Kidney epithelial cell (primary cell): ENCODE data around the gene PANK4. TPM values are rescaled to one million over a fixed set of nuclear protein-coding genes. Genes with fewer than 3 reads are reported as not detected.

Source experiments
- DNase-seq: peaks from one replicate; pipeline ENCODE4 v3.0.0-alpha.2; 2010; ENCODE audit warnings: low read depth
- H3K27me3 ChIP-seq: 2 replicates; pipeline ENCODE4 v1.6.0; 2011; ENCODE audit warnings: low read length; ENCODE audit not compliant: control insufficient read depth, insufficient read depth
- H3K36me3 ChIP-seq: 2 replicates; pipeline ENCODE4 v1.5.1; 2011; ENCODE audit warnings: low read length; ENCODE audit not compliant: control insufficient read depth, insufficient read depth
- H3K4me3 ChIP-seq: 2 replicates; pipeline ENCODE4 v1.5.1; 2011; ENCODE audit warnings: low read depth, mild to moderate bottlenecking, control low read depth, low read length
- CTCF ChIP-seq: IDR thresholded peaks from 2 replicates; pipeline ENCODE4 v1.5.1; 2011; ENCODE audit warnings: mild to moderate bottlenecking, moderate library complexity, low read length, control low read depth, inconsistent platforms; ENCODE audit not compliant: insufficient read depth, poor library complexity, severe bottlenecking
- total RNA-seq: library from RNA; depleted of rRNA; stranded (reverse); fragments of >200 nt; gene quantifications from 2 replicates; pipeline ENCODE4 v1.2.3, GENCODE V29; 2015

PANK4 gene
- total RNA-seq, 1 donor from 2014 or later, result 28.9 TPM

- H3K36me3 ChIP-seq, result peaks cover 1% of the 10 kb centered on the region
- H3K27me3 ChIP-seq, result no peaks in the 10 kb centered on the region
- no peak overlapping the region for H3K4me3 ChIP-seq
- no peak for TF ChIP-seq CTCF
- no peak for DNase-seq
Observed at GRCh38 chr1:2520806-2521205, 5.6 kb downstream of the PANK4 start.

GRCh38 chr1:2520206-2520605 is 6.2 kb downstream of the PANK4 start:
- DNase-seq, result no peak
- no peak for TF ChIP-seq CTCF
- no peak overlapping the region for H3K4me3 ChIP-seq
- no peaks in the 10 kb centered on the region for H3K27me3 ChIP-seq
- peaks cover 1% of the 10 kb centered on the region for H3K36me3 ChIP-seq

- H3K27me3 ChIP-seq, result no peaks in the 10 kb centered on the region
- TF ChIP-seq CTCF, result no peak
- H3K36me3 ChIP-seq, result peaks cover 1% of the 10 kb centered on the region
- no peak for DNase-seq
- H3K4me3 ChIP-seq, result no peak overlapping the region
Observed at GRCh38 chr1:2519729-2520128, 6.7 kb downstream of the PANK4 start.

GRCh38 chr1:2519029-2519685 is 7.2 kb downstream of the PANK4 start:
- DNase-seq, result no peak
- Histone ChIP-seq H3K36me3 (peaks cover 1% of the 10 kb centered on the region), H3K27me3 (no peaks in the 10 kb centered on the region), H3K4me3 (no peak overlapping the region)
- no peak for TF ChIP-seq CTCF

- no peak for DNase-seq
- no peak for TF ChIP-seq CTCF
- H3K36me3 ChIP-seq, result peaks cover 1% of the 10 kb centered on the region
- no peaks in the 10 kb centered on the region for H3K27me3 ChIP-seq
- H3K4me3 ChIP-seq, result no peak overlapping the region
Observed at GRCh38 chr1:2518528-2518927, 7.9 kb downstream of the PANK4 start.

- H3K36me3 ChIP-seq, result peaks cover 1% of the 10 kb centered on the region
- TF ChIP-seq CTCF, result no peak
Observed at GRCh38 chr1:2517966-2518365, 8.4 kb downstream of the PANK4 start.

More at GRCh38 chr1:2517966-2518365, 8.4 kb downstream of the PANK4 start:
- Histone ChIP-seq H3K4me3 (no peak overlapping the region), H3K27me3 (no peaks in the 10 kb centered on the region)
- no peak for DNase-seq
